CD4-positive, alpha-beta T cell (primary cell): Measurements from ENCODE around the gene TEX14. TPM values are rescaled to one million over a fixed set of nuclear protein-coding genes. Genes with fewer than 3 reads are reported as not detected.

ENCODE experiments used
- ATAC-seq: fragments of 200-7000 bp; cut with Tn5 transposase; one replicate; pipeline ENCODE4 v1.10.0; 2022; ENCODE audit warnings: mild to moderate bottlenecking; ENCODE audit not compliant: poor library complexity
- CTCF ChIA-PET: fragments of 350-600 bp; sonication (Branson Sonifier 250); formaldehyde crosslinking; loops from one replicate; lab custom pipeline; 2021; ENCODE audit warnings: antibody characterized with exemption, inconsistent platforms; lab: Charles Lee
- POLR2A ChIA-PET: fragments of 350-600 bp; sonication (Branson Sonifier 250); formaldehyde crosslinking; loops from one replicate; lab custom pipeline; 2021; ENCODE audit warnings: antibody characterized with exemption, inconsistent platforms; lab: Charles Lee
- DNase-seq, 14 experiments: peaks; one replicate each; pipeline ENCODE4 v3.0.0-alpha.2; 2013 to 2020; ENCODE audit warnings: mixed read lengths in 2 of 14
- H3K27ac ChIP-seq, 2 donors: one replicate each; pipeline versions ENCODE4 v1.5.1 to v1.7.0; 2013; ENCODE audit warnings: low read length in 2 of 2, low read depth in 1 of 2, mild to moderate bottlenecking in 1 of 2
- H3K27me3 ChIP-seq, 2 experiments: 1 replicate in 1 of 2; 2 replicates in 1 of 2; pipeline versions ENCODE4 v1.6.1 to v1.7.0; 2013; ENCODE audit warnings: low read length in 2 of 2, control low read depth in 1 of 2, mild to moderate bottlenecking in 1 of 2, moderate library complexity in 1 of 2; ENCODE audit not compliant: insufficient read depth in 2 of 2, control insufficient read depth in 1 of 2
- H3K36me3 ChIP-seq: one replicate; pipeline ENCODE4 v1.6.1; 2013; ENCODE audit warnings: low read length, control low read depth; ENCODE audit not compliant: insufficient read depth
- H3K4me1 ChIP-seq: one replicate; pipeline ENCODE4 v1.6.1; 2013; ENCODE audit warnings: low read length, control low read depth; ENCODE audit not compliant: insufficient read depth
- H3K4me3 ChIP-seq: one replicate; pipeline ENCODE4 v1.5.1; 2013; ENCODE audit warnings: mild to moderate bottlenecking, low read length, moderate library complexity
- H3K9me3 ChIP-seq, 2 experiments: 1 replicate in 1 of 2; 2 replicates in 1 of 2; pipeline versions ENCODE4 v1.6.1 to v1.7.0; 2013; ENCODE audit warnings: low read length in 2 of 2, mild to moderate bottlenecking in 2 of 2, control low read depth in 1 of 2, moderate library complexity in 1 of 2; ENCODE audit not compliant: control insufficient read depth in 1 of 2, insufficient read depth in 1 of 2
- H3K27ac Mint-ChIP-seq: one replicate; pipeline ENCODE4 v1.8.0; 2020; ENCODE audit warnings: mixed read lengths
- H3K27me3 Mint-ChIP-seq: one replicate; pipeline ENCODE4 v1.8.0; 2021; ENCODE audit warnings: mixed read lengths
- H3K36me3 Mint-ChIP-seq: one replicate; pipeline ENCODE4 v1.8.0; 2021; ENCODE audit warnings: low read depth, mixed read lengths
- H3K4me1 Mint-ChIP-seq: one replicate; pipeline ENCODE4 v1.8.0; 2021; ENCODE audit warnings: low read depth, mixed read lengths
- H3K4me3 Mint-ChIP-seq: one replicate; pipeline ENCODE4 v1.8.0; 2020; ENCODE audit warnings: mild to moderate bottlenecking, mixed read lengths
- H3K9me3 Mint-ChIP-seq: one replicate; pipeline ENCODE4 v1.8.0; 2020; ENCODE audit warnings: mixed read lengths
- CTCF ChIP-seq: fragments of 200-600 bp; IDR thresholded peaks from one replicate; pipeline ENCODE4 v1.8.0; 2022; ENCODE audit warnings: antibody characterized with exemption, mild to moderate bottlenecking
- intact Hi-C, 2 experiments: fragments of 100-400 bp; cut with DNase I in 1 of 2; cut with micrococcal nuclease in 1 of 2; formaldehyde crosslinking; loops; one replicate each; pipeline versions ENCODE4 v1.15.1 to v1.9.0; 2023 to 2025; cut with DNase I, micrococcal nuclease
- total RNA-seq, 174 experiments: library from RNA in 2 of 174; stranded (reverse) in 2 of 174; gene quantifications; one replicate each; pipeline ENCODE4 v1.2.3 and lab custom pipeline; 2021 to 2026

TEX14 gene
- total RNA-seq, 2 experiments from 2014 or later, result 0.47 to 0.66 TPM

- H3K36me3 Mint-ChIP-seq, result peaks cover 53% of the 10 kb centered on the region
- H3K4me3 Mint-ChIP-seq, result no peak overlapping the region
- H3K36me3 ChIP-seq, result peaks cover 22% of the 10 kb centered on the region
- no peaks in the 10 kb centered on the region for H3K9me3 Mint-ChIP-seq
- no peaks in the 10 kb centered on the region for H3K4me1 ChIP-seq
- no peak for ATAC-seq
- intact Hi-C loops, result loop anchor here in 1 of 2 experiments (5.0 kb wide), 1 partner anchor 184 kb away; no protein-coding TSS in a partner anchor
- H3K27ac ChIP-seq, result no peak overlapping the region
- ChIA-PET POLR2A (interaction anchor here (1.8 kb wide), 1 partner anchor 75 kb away, joined by 4 read pairs; no protein-coding TSS in a partner anchor), CTCF (no interaction called here)
- no peak for DNase-seq
- H3K9me3 ChIP-seq, result no peaks in the 10 kb centered on the region
- no peak for TF ChIP-seq CTCF
- H3K27me3 Mint-ChIP-seq, result no peaks in the 10 kb centered on the region
- no peak overlapping the region for H3K4me3 ChIP-seq
- no peak overlapping the region for H3K27ac Mint-ChIP-seq
- H3K27me3 ChIP-seq, result no peaks in the 10 kb centered on the region
- no peaks in the 10 kb centered on the region for H3K4me1 Mint-ChIP-seq
Observed at GRCh38 chr17:58706351-58707140, 14.7 kb upstream of the TEX14 start.

- ATAC-seq (no peak), DNase-seq (no peak)
- H3K27me3 ChIP-seq, result no peaks in the 10 kb centered on the region
- no peaks in the 10 kb centered on the region for H3K4me1 ChIP-seq
- ChIA-PET POLR2A (no interaction called here), CTCF (no interaction called here)
- no peak overlapping the region for H3K27ac Mint-ChIP-seq
- intact Hi-C loops, result no loop called here
- H3K4me1 Mint-ChIP-seq, result no peaks in the 10 kb centered on the region
- peaks cover 14% of the 10 kb centered on the region for H3K36me3 ChIP-seq
- no peak for TF ChIP-seq CTCF
- H3K36me3 Mint-ChIP-seq, result peaks cover 51% of the 10 kb centered on the region
- H3K9me3 ChIP-seq, result no peaks in the 10 kb centered on the region
- no peaks in the 10 kb centered on the region for H3K9me3 Mint-ChIP-seq
- no peak overlapping the region for H3K27ac ChIP-seq
- no peak overlapping the region for H3K4me3 Mint-ChIP-seq
- H3K27me3 Mint-ChIP-seq, result no peaks in the 10 kb centered on the region
- H3K4me3 ChIP-seq, result no peak overlapping the region
Observed at GRCh38 chr17:58703916-58704286, 12.1 kb upstream of the TEX14 start.

- Histone ChIP-seq H3K36me3 (peaks cover 14% of the 10 kb centered on the region), H3K4me3 (no peak overlapping the region), H3K27ac (no peak overlapping the region), H3K27me3 (no peaks in the 10 kb centered on the region), H3K4me1 (no peaks in the 10 kb centered on the region), H3K9me3 (no peaks in the 10 kb centered on the region)
- DNase-seq (no peak), ATAC-seq (no peak)
- no peaks in the 10 kb centered on the region for H3K9me3 Mint-ChIP-seq
- H3K27me3 Mint-ChIP-seq, result no peaks in the 10 kb centered on the region
- intact Hi-C loops, result no loop called here
- ChIA-PET POLR2A (no interaction called here), CTCF (no interaction called here)
- TF ChIP-seq CTCF, result no peak
- no peaks in the 10 kb centered on the region for H3K4me1 Mint-ChIP-seq
- peaks cover 51% of the 10 kb centered on the region for H3K36me3 Mint-ChIP-seq
- no peak overlapping the region for H3K27ac Mint-ChIP-seq
- no peak overlapping the region for H3K4me3 Mint-ChIP-seq
Observed at GRCh38 chr17:58703137-58703915, 11.5 kb upstream of the TEX14 start.
